ENCODE data around the gene DYDC2.
"Not testable (repeated sequence)": the region's sequence is repeated elsewhere in the genome, so short reads cannot be mapped to it uniquely, and the experiment has no call there.

The DYDC2 gene, protein sequence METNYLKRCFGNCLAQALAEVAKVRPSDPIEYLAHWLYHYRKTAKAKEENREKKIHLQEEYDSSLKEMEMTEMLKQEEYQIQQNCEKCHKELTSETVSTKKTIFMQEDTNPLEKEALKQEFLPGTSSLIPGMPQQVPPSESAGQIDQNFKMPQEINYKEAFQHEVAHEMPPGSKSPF

DNA sequence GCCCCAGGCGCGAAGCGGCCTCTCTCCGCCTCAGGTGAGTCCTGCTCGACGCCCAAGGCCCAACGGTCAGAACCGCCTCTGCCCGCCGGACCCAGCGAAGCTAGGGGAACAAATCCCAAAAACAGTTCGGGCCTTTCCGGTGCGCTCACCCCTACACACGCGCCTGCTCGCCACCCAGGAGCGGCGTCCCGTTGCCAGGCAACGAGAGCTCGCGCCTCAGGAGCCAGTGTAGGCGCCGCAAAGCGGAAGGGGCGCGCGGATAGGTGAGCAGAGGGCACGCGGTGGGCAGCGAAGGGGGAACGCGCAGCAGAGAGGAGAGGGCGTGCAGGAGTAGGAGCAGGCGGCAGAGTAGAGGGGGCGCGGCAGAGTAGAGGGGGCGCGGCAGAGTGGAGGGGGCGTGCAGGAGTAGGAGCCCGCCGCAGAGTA is at the start of gene DYDC2, which contains the start of gene DYDC1:
Gene DYDC2 (plus strand): TSS at position 219 of the 426 bp plus-strand sequence. CDS start 5,663 bp downstream, outside the sequence.
Gene DYDC1 (minus strand): TSS at position 193 of the 426 bp plus-strand sequence. CDS start 4,154 bp downstream, outside the sequence.
- DNase-seq (ENCODE audit: low read depth in 2 of 2), result peak; percentile 36 to 45

DNA sequence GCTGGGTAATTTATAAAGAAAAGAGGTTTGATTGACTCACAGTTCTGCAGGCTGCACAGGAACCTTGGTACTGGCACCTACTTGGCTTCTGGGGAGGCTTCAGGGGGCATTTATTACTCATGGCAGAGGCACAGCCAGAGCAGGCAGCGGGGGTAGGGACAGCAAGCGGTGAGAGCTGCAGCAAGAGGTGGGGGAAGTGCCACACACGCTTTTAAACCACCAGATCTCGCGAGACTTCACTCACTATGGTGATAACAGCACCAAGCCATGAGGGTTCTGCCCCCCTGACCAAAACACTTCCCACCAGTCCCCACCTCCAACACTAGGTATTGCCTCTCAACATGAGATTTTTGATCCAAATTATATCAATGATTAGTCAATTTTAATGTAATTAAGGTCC is 43.1 kb upstream of the DYDC2 start:
- no peak for DNase-seq (ENCODE audit: low read depth in 2 of 2)

DNA sequence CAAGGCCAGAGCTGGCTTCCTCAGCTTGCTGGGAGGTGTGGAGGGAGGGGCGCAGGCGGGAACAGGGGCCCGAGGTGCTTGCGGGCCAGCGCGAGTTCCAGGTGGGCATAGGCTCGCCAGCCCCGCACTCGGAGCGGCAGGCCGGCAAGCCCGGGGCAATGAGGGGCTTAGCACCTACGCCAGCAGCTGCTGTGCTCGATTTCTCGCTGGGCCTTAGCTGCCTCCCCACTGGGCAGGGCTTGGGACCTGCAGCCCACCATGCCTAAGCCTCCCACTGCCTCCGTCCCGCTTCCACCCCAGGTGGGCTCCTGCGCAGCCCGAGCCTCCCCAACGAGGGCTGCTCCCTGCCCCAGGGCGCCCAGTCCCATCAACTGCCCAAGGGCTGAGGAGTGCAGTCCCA is 41.2 kb upstream of the DYDC2 start:
- DNase-seq (ENCODE audit: low read depth in 2 of 2), result no peak

DNA sequence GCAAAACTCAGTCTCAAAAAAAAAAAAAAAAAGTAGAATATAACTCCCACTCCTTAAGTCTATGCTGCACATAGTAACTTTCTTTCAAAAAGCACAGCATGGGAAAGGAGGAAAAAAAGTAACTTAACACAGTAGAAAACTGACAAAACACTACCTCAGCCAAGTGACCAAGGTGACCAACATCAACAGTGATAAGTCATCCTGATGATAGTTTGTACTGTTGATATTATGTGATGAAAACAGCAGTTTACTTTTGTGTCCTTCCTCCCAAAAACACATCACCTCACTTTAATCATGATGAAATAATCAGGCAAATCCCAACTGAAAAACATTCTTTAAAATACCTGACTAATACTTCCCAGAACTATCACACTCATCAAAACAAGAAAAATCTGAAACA is 37.8 kb upstream of the DYDC2 start:
- no peak for DNase-seq (ENCODE audit: low read depth in 2 of 2)

DNA sequence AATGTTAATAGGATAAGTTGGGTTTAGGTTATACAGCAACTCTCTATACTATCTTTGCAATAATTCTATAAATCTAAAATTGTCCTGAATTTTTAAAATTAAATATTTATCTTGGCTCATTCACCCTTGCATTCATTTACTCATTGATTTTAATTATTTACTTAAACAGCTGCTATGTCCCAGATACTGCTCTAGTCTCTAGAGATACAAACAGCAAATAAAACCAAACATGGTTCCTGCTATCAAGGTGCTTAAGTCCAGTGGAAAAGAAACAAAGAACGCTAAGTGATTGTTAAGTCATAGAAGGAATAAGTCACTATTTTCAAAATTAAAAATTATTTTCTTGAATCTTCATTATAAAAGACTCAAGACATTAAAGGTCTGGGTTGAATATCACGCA is 37.3 kb upstream of the DYDC2 start:
- DNase-seq (ENCODE audit: low read depth in 2 of 2), result no peak

DNA sequence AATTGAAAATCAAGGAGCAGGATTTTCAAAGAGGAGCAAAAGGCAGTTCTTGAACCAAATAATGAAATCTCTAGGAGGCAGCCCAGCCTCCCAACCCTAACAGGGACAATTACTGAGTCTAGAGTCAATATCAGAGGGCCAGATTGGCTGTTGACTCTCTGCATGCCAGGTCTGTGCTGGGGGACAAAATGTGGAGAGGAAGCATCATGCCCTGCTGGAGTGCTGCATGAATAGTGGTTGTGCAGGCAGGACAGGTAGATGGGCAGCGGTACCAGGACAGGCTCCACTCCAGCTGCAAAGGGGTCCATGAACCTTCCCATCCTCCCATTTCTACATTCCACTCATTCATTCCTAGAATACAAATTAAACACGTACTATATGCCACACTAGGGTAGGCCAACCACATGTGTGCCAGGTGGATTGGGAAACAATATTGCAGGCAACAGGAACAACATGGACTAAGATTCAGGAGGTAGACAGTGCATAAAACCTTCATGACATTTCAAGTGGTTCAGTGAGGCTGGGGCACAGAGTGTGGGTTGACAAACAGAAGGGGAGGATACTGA is 36.8 kb upstream of the DYDC2 start:
- DNase-seq (ENCODE audit: low read depth in 2 of 2), result no peak

DNA sequence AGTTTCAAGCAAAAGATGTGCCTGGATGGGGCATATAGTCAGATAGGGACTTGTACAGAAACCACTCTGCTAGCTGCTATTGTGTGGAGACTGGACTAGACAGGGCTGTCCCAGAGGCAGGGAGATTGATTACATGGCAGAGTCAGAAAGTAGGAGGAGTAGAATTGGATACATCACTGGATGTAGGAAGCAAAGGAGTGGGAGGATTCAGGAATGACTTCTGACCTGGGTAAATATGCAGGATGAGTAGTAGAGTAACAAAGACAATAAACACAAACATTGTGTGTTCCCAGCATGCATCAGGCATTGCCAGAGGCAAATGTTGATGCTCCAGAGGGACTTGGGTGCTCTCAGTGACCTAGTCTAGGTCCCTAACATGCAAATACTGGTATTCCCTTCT is 36.2 kb upstream of the DYDC2 start:
- DNase-seq (ENCODE audit: low read depth in 2 of 2), result no peak

DNA sequence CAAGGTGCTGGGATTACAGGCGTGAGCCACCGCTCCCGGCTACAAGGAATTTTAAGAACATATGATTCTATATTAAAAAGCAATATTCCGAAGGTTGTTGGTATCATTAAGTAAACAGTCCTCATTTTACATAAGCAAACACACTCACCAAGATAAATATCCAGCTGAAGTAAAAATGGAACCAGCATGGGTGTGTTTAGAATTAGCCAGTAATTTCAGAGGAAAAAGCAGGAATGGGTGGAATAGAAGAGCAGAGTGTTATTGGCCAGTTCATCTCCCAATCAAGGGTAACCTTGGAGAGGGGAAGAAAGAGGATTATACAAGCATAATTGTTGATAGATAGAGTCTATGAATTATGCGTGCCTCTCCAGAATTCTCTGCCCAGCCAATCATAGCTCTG is 35.4 kb upstream of the DYDC2 start:
- no peak for DNase-seq (ENCODE audit: low read depth in 2 of 2)

DNA sequence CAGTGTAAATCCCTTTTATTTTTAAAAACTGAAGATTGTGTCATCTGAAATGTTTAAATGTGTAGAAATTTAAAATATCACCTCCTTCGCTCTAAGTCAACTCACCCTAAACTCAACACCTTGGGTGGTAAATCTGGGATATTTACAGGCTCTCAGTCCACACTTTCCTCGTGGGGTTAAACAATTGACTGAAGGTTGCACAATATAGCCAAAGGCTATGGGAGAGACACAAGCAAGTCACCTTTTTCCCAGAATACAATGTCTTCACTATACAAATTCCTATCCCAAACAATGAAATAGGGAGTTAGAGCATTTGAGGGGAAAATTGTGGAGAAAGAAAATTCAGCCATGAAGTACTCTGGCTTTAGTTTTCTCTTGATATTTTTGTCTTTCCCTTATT is 34.4 kb upstream of the DYDC2 start:
- no peak for DNase-seq (ENCODE audit: low read depth in 2 of 2)

DNA sequence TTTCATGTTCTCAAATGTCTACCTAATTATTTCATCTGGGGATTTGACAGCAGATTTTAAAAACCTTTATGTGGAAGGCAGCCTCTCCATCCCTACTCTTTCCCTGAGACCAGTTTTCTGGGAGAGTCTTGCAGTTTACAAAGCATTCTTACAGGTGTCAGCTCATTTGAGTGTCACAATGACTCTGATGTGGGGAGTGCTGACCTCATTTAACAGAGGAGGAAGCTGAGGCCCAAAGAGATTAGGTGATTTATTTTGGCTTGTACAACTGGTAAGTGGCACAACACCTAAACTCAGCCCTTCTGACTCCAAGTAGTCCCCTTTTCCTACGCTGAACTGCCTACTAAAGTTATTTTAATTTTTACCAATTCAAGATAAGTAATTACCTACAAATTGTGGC is 33.9 kb upstream of the DYDC2 start:
- no peak for DNase-seq (ENCODE audit: low read depth in 2 of 2)

DNA sequence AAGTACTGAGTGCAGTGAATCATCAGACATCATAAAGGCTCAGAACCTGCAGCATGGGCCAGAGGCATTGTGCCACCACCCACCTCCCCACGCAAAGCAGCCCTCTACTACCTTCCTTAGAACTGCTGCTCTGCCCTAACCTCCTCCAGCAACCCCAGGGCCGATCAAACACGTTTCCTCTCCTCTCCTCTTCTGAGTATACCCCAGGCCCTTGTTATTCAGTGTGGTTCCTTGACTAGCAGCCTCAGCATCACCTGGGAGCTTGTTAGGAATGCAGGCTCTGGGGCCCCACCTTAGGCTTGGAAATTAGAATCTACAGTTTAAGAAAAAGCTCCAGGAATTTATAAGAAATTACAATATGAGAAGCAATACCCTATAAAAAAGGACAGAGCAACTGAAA is 33.3 kb upstream of the DYDC2 start:
- no peak for DNase-seq (ENCODE audit: low read depth in 2 of 2)

DNA sequence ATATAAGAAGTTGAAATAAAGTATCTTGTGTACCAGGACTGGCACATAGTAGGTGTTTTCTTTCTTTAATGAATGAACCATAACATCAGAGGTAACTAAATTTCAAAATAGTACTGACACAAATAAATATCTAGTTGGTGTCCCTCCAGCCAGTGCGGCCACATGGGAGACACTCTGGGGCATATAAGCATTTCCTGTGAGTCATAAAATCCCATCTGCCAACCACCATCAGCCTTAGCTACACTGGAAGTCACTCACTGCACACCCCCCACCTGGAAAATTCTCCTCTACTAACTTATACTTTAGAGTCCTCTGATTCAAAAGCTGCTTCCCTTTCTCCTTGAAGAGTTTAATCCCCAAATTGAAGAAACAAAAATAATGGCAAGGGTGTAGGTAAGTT is 32.5 kb upstream of the DYDC2 start:
- no peak for DNase-seq (ENCODE audit: low read depth in 2 of 2)

DNA sequence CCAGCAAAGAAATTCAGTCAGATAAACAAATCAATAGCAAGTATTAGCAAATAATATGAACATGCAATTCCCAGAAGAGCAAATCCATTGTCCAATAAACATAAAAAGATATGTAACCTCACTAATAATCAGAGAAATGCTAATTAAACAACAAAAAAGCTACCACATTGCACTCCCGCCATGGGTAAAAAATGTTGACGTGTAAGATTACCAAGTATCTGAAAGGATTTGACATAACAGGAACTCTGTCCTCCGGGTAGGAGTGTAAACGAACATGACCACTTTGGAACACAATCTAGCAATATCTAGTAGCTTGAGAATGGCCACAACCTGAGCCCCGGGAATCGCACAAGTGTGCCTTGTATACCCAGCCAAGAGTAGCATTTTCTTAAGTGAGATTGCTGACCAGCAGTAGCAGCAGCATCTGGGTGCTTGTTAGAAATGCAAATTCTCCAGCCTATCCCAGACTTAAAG is 31.7 kb upstream of the DYDC2 start:
- no peak for DNase-seq (ENCODE audit: low read depth in 2 of 2)

DNA sequence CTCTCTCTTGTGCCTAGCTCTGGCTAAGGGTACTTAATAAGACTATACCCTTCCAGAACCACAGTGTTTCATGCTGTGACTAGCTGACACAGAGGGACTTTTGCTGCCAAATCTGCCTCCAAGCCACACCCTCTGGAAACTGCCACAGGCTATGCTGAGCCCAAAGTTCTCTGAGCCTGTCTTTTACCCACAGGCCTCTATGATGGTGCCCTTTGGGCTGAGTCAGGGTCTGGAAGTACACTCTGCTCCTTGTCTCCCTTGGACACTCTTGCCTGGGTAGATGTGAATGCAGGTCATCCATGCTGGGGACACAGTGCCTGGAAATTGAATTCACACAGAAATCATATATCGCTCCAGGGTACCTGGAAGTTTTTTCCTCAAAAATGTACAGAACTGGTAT is 22.6 kb upstream of the DYDC2 start:
- DNase-seq (ENCODE audit: low read depth in 2 of 2), result no peak

DNA sequence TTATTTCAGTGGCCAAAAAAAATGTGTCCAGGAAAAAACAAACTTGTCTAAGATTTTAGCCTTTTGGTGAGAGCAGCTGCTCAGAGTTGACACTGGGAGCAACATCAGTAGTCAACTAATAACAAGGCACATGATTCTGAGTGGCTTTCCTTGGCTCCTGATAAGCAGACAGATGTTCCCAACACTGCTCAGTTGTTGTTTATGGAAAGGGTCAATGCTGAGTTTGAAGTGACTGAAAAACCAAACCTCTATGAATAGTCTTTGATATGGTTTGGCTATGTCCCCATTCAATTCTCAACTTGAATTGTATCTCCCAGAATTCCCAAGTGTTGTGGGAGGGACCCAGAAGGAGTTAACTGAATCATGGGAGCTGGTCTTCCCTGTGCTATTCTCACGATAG is 12.3 kb upstream of the DYDC2 start:
- no peak for DNase-seq (ENCODE audit: low read depth in 2 of 2)

DNA sequence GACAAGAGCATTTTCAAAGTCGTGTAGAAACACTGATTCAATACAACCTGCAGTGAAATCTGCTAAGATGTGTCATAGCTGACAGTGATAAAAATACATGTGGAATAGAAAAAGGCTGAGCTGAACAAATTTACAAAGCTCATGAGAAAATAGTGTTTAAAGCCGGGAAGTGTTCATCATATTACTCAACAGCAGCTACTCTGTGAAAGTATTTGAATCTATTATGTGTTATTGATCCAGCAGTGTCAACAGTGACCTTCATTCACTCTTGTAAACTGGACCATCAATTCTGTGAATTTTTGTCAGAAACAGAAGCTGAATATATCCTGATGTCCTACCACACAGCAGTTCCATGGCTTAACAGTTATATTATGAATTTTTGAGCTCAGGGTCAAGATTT is 11.7 kb upstream of the DYDC2 start:
- no peak for DNase-seq (ENCODE audit: low read depth in 2 of 2)

DNA sequence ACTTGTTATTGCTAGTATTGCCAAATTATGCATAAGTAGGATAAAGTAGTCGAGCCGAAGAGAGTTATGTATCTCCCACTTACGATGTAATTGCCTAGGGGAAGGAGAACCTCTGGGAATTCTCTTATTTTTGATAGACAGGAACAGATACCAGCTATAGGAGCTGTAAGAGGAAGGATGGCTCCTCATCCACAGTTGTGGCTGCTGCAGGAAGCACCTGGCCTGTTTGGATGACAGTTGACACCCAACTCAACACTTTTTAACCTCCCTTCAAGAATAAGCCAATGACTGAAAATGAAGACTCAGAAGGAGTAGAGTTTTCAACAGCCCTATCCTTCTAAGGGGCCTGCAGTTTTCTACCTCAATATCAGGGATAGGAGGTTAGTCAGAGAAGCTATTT is 6.3 kb upstream of the DYDC2 start:
- no peak for DNase-seq (ENCODE audit: low read depth in 2 of 2)

DNA sequence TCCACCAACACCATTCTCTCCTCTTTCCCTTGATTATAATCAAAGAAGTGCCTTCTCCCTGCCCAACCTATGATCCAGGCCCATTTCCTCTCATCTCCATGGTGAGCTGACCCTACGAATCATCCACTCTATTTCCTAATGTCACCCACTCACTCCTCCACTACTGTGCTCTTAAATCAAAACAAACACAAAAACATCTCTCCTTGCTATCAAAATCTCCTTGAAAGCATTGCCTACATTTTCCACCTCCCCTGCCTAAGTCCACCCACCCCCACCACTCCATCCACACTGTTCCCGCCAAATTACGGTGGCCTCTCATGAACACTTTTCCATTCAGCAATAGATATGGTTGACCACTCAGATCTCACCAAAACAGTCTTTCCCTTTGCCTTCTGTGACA is 5.4 kb upstream of the DYDC2 start:
- DNase-seq (ENCODE audit: low read depth in 2 of 2), result no peak

DNA sequence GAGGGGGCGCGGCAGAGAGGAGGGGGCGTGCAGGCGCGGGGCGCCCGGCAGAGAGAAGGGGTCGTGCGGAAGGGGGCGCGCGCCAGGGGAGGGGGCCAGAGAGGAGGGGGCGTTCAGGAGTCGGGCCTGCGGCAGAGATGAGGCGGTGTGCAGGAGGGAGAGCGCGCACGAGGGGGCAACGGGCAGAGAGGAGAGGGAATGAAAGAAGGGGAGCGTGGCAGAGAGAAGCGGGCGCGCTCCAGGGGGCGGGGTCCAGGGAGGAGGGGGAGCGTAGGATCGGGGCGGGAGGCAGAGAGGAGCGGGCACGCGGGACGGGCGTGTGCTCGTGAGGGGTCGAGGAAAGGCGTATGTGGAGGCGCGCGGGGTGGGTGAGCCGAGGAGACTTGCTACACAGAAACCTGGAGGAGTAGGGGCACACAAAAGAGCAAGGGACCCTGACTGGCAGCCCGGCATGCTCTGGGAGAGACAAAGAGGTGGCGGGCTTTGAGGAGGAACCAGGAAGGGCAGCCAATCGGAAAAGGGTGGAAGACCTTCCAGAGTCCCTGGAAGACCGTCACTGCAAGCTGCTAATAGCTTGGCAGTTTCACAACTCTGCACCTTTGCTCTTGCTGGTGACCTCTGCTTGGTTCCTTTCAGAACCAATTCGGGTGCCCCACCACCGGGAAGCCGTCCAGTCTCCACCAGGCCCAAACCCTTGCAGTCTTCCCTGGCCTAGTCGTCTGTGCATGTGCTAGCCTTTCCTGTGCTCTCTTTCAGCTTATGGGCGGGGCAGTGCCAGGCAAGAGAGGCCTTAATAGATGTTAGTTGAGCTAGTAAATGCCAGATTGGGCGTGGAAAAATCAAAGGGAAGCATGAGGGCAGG is 639 bp downstream of the DYDC2 start:
- DNase-seq (ENCODE audit: low read depth in 2 of 2), result no peak

DNA sequence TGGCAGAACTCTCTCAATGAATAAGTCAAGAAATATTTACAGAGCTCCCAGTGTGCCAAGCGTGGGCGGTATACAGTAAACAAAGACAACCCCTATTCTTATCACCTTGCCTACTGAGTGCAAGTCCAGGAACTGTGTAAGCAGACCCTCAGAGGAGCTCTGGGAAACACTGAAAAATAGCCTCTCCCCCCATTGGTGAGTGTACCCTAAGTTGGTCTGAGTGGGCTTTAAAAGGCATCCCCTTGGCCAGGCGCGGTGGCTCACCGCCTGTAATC is 1.2 kb downstream of the DYDC2 start:
- DNase-seq (ENCODE audit: low read depth in 2 of 2), result no peak

DNA sequence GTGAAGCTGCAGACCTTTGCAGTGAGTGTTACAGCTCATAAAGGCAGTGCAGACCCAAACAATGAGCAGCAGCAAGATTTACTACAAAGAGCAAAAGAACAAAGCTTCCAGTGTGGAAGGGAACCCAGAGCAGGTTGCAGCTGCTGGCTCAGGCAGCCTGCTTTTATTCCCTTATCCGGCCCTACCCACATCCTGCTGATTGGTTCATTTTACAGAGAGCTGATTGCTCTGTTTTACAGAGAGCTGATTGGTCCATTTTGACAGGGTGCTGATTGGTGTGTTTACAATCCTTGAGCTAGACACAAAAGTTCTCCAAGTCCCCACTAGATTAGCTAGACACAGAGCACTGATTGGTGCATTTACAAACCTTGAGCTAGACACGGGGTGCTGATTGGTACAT is 2.3 kb downstream of the DYDC2 start:
- not testable (repeated sequence) for DNase-seq (ENCODE audit: low read depth in 2 of 2)

DNA sequence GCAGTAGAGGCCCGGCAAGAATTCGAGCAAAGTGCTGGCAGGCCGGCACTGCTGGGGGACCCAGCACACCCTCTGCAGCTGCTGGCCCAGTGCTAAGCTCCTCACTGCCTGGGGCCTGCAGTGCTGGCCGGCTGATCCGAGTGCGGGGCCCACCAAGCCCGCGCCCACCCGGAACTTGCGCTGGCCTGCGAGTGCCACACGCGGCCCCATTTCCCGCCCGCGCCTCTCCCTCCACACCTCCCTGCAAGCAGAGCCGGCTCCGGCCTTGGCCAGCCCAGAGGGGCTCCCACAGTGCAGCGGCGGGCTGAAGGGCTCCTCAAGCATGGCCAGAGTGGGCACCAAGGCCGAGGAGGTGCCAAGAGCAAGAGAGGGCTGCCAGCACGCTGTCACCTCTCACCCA is 3.1 kb downstream of the DYDC2 start:
- DNase-seq (ENCODE audit: low read depth in 2 of 2), result no peak

DNA sequence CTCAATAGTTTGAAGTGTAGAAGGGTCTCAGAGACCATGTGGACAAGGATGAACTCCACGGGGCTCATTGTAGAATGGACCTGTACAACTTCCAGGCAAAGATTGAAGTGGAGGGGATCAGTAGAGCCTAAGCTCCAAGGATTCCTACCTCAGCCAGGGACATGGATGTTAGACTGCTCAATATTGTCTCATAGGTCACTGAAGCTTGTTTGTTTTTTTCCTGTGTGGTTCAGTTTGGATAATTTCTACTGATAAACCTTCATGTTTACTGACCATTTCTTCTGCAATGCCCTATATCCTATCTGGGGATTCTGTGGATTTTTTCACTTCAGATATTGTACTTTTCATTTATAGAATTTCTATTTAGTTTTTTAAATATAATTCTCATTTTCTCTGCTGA is 8.9 kb downstream of the DYDC2 start:
- no peak for DNase-seq (ENCODE audit: low read depth in 2 of 2)

All from activated CD4-positive, alpha-beta T cell treated with anti-CD3 and anti-CD28 coated beads for 24 hours (primary cell).